GM12891 (cell line): Measurements from ENCODE around the gene MICAL3.
"Not testable (repeated sequence)": the region's sequence is repeated elsewhere in the genome, so short reads cannot be mapped to it uniquely, and the experiment has no call there.

Source experiments
- POLR2A ChIP-seq: IDR thresholded peaks from 2 replicates; pipeline ENCODE4 v1.6.1; 2011; ENCODE audit warnings: low read depth, low read length, control low read depth
- POLR2AphosphoS5 ChIP-seq: IDR thresholded peaks from 2 replicates; pipeline ENCODE4 v1.6.1; 2011; ENCODE audit warnings: low read depth, low read length, control low read depth
- POU2F2 ChIP-seq: IDR thresholded peaks from 2 replicates; pipeline ENCODE4 v1.6.1; 2011; ENCODE audit warnings: low read depth, mild to moderate bottlenecking, control low read depth, low read length, moderate library complexity
- TAF1 ChIP-seq: IDR thresholded peaks from 2 replicates; pipeline ENCODE4 v1.6.1; 2011; ENCODE audit warnings: low read depth, low read length, control low read depth

DNA sequence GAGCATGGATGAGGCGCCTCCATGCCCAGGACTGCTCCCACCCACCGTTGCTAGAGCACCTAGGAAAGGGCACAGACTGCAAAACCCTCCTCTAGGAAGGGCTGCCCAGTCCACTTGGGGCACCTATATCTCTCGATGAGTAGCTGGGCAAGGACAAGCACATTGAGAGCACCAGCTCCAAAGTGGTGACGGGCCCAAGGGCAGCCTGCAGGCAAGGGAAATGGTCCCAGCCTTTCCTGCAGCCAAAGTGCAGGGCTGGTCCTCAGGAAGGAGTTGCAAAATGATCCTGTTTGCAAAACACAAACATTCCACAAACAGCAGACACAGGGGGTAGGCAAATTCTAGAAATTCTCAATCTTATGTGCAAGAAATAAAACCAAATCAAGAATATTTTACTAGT lies 32.4 kb downstream of the MICAL3 start:
- TF ChIP-seq TAF1, POLR2A, POLR2AphosphoS5, POU2F2: not testable (repeated sequence)
